ENCODE data around the gene EID2.

The EID2 gene

GRCh38 chr19:39533003-39533512, 6.9 kb downstream of the EID2 start:
- no peak for DNase-seq

DNA sequence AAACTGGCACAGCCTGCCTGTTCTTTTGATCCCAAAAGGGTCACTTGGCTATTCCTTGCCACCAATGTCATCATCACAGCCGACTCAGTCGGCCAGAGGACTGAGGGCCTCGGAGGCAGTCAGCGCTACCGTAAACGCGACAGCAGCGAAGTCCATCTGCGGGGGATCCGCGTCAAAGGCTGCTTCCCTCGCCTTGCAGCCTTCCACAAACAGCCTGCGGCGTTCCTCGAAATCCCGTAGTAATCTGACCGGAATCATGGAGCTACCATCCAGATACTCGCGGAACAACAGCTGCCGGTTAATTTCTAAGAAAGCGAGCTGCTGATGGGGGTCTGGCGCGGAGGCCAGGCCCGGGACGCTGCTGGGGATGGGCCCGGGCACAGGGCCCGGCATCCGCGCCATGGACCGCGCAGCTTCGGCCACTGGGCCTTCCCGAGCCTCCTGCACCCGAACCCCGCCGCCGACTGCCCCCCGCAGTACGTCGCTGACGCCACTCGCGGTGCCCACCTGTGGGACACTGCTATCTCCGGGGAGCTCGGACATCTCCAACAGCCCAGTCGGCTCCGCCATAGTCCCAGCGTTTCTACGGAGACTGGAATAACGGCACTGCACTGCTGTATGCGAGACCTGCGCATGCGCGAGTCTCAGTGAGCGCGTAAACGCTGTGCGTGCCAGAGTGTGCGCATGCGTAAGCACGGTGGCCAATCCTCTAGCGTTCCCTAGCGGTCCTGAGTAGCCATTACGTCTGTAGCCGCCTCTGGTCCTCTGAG, 7.5 kb downstream of the EID2 start, which contains the start of gene EID2B:
EID2B (minus strand) TSS at position 620 of the 770 bp plus-strand sequence; CDS start at position 570, 50 bp downstream.
- peak; percentile 95 for DNase-seq

DNA sequence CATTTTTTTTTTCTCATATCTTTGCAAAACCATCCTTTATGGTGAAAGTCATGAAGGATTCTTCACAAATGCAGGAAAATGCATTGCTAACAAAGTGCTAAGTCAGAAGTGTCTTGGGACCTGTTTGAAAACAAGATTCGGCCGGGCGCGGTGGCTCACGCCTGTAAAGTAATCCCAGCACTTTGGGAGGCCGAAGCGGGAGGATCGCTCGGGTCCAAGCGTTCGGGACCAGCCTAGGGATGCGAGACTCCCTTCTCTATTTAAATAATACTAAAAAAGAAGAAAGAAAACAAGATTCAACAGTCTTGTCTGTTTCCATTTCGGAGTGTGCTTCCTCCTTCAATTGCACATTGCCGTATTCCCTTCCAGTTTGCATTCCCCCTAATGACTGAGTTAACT, 8.1 kb downstream of the EID2 start:
- DNase-seq = no peak

DNA sequence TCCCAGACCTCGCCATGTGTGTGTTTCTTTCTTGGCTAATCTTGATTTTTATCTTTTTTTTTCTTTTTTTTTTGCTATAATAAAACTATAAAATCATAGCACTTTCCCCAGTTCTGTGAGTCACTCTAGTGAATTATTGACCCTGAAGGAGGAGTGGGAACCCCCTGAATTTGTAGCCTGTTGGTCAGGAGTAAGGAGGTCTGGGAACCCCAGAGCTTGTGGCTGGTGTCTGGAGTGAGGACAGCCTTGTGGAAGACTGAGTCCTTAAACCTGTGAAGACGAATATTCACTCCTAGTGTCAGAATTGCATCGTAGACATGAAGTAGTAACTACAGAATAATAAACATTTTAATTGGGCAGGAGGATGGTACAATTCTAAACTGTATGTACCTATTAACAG, 14.8 kb downstream of the EID2 start:
- no peak for DNase-seq

DNA sequence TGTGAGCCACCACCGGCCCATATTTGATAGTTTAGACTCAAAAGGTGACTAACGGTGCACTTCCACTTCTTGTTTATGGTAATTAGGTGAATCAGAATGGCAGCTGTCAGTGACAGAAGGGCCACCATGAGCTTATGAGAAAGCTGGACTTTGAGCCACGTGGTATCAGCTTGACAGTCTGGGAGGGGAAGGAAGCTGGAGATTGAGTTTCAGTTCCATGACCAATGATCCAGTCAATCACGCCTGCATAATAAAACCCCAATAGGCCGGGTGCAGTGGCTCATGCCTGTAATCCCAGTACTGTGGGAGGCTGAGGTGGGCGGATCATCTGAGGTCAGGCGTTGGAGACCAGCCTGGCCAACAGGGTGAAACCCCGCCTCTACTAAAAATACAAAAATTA, 15.5 kb downstream of the EID2 start:
- DNase-seq = no peak

- DNase-seq = no peak
These were observed 19.1 kb downstream of the EID2 start for GRCh38 chr19:39520541-39521484.

- no peak for DNase-seq
These were observed 21.0 kb downstream of the EID2 start for GRCh38 chr19:39518975-39519374.

DNA sequence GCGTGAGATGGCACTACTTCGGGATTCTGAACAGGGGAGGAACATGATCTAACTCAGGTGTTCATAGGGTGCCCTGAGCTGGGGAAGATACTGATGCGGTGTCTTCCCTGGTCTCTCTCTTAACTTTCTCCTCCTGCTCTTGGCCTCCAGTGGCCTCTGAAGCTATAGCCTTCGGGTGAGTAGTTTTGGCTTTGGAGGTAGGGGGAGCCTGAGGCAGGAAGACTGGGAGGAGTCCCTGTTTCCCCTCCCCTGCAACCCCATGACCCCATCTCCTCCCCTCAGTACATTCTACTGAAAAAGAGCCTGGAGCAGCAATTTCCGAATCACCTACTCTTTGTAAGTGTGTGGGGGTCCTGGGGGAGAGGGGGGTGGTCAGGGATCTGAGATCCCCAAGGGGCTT, 21.5 kb downstream of the EID2 start:
- no peak for DNase-seq

- no peak for DNase-seq
These were observed 22.5 kb downstream of the EID2 start for GRCh38 chr19:39517432-39517831.

- DNase-seq = no peak
These were observed 23.7 kb downstream of the EID2 start for GRCh38 chr19:39516270-39516669.

GRCh38 chr19:39515551-39516191, 24.3 kb downstream of the EID2 start:
- DNase-seq = no peak

GRCh38 chr19:39514840-39515550, 25.0 kb downstream of the EID2 start, which contains the start of gene SELENOV:
TSS of gene SELENOV (plus strand) at chr19:39515139. CDS start at chr19:39515213, 74 bp downstream.
- peak; percentile 60 for DNase-seq

GRCh38 chr19:39512988-39513387, 27.0 kb downstream of the EID2 start:
- no peak for DNase-seq

- no peak for DNase-seq
These were observed 30.7 kb downstream of the EID2 start for GRCh38 chr19:39509233-39509632.

- no peak for DNase-seq
These were observed 31.3 kb downstream of the EID2 start for GRCh38 chr19:39508629-39509028.

DNA sequence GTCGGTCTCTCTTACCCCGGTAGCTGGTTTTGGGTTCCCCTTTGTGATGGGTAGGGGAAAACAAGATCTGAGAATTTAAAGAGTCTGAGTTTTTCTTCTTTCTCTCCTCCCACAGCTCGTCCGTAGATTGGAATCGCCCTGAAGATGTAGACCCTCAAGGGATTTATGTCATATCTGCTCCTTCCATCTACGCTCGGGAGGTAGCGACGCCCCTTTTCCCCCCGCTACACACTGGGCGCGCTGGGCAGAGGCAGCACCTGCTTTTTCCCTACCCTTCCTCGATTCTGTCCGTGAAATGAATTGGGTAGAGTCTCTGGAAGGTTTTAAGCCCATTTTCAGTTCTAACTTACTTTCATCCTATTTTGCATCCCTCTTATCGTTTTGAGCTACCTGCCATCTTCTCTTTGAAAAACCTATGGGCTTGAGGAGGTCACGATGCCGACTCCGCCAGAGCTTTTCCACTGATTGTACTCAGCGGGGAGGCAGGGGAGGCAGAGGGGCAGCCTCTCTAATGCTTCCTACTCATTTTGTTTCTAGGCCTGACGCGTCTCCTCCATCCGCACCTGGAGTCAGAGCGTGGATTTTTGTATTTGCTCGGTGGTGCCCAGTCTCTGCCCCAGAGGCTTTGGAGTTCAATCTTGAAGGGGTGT, 32.1 kb downstream of the EID2 start:
- DNase-seq = no peak

DNA sequence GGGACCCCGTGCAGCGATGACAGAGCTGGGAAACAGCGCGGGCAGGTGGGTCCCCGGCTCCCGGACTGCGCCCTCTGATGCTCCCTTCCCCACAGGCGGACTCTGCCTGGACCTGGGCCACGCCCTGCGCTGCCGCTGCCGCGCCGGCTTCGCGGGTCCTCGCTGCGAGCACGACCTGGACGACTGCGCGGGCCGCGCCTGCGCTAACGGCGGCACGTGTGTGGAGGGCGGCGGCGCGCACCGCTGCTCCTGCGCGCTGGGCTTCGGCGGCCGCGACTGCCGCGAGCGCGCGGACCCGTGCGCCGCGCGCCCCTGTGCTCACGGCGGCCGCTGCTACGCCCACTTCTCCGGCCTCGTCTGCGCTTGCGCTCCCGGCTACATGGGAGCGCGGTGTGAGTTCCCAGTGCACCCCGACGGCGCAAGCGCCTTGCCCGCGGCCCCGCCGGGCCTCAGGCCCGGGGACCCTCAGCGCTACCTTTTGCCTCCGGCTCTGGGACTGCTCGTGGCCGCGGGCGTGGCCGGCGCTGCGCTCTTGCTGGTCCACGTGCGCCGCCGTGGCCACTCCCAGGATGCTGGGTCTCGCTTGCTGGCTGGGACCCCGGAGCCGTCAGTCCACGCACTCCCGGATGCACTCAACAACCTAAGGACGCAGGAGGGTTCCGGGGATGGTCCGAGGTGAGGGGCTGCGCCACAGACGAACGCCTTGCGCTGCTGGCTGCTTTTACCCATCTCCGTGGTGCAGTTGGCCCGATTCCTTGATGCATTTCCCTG, 32.8 kb downstream of the EID2 start:
- peak; percentile 71 for DNase-seq

DNA sequence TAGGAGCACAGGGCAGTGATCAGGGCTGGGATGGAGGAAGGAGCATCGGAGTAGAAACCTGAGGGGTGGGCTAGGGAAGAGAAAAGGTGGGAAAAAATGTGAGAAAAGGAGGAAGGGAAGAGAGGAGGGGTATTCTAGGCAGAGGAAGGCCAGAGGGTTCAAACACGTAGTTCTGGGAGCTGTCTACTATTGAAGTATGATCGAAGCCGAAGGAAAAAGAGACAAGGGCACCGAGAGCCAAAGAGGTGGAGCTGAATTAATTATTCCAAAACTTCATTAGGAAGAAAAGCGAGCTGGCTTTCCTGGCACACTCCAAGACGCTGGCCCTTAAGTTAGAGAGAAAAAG, 33.4 kb downstream of the EID2 start:
- no peak for DNase-seq

GRCh38 chr19:39502640-39503417, 37.1 kb downstream of the EID2 start:
- peak; percentile 70 for DNase-seq

DNA sequence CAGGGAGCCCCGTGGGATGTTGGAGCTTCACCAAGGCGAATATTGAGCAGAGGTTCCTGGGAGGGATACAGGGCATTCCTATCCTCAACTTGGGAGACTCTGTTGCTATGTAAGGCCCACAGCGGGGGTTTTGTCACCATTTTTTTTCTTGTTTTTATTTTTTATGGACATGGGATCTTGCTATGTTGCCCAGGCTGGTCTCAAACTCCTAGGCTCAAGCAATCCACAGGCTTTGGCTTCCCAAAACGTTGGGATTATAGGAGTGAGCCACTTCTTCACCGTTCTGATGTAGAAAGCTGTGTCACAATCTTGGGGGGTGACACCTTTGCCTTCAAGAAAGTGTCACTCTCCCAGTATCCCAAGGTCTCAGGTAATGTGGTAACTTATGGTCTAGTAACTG, 38.6 kb downstream of the EID2 start:
- no peak for DNase-seq
